Upper lobe of left lung (tissue), 6 donors: Measurements from ENCODE around the gene ISL1. TPM values are rescaled to one million over a fixed set of nuclear protein-coding genes. Genes with fewer than 3 reads are reported as not detected.

Source experiments
- ATAC-seq, 2 donors: fragments of 200-7000 bp; cut with Tn5 transposase; one replicate each; pipeline ENCODE4 v1.9.1; 2022; ENCODE audit warnings: mild to moderate bottlenecking in 2 of 2, moderate library complexity in 2 of 2; ENCODE audit not compliant: low FRiP score in 2 of 2
- DNase-seq, 2 donors: peaks; one replicate each; pipeline ENCODE4 v3.0.0-alpha.2; 2019 to 2020
- H3K27ac ChIP-seq, 4 donors: fragments of 200-600 bp; sonication (generic); one replicate each; pipeline ENCODE4 v1.5.1; 2016 to 2019
- H3K27me3 ChIP-seq, 4 donors: fragments of 200-600 bp; sonication (generic); one replicate each; pipeline ENCODE4 v1.5.1; 2017 to 2019
- H3K36me3 ChIP-seq, 4 donors: fragments of 200-600 bp; sonication (generic); one replicate each; pipeline ENCODE4 v1.5.1; 2016 to 2019
- H3K4me1 ChIP-seq, 4 donors: fragments of 200-600 bp; sonication (generic); one replicate each; pipeline ENCODE4 v1.5.1; 2018 to 2019
- H3K4me3 ChIP-seq, 4 donors: fragments of 200-600 bp; sonication (generic); one replicate each; pipeline ENCODE4 v1.5.1; 2017 to 2019; ENCODE audit warnings: mild to moderate bottlenecking in 2 of 4, moderate library complexity in 1 of 4
- H3K9me3 ChIP-seq, 4 donors: fragments of 200-600 bp; sonication (generic); one replicate each; pipeline ENCODE4 v1.5.1; 2018 to 2019
- EP300 ChIP-seq, 4 donors: sonication (generic); formaldehyde crosslinking; IDR thresholded peaks; one replicate each; pipeline ENCODE4 v1.5.1; 2017; ENCODE audit warnings: antibody characterized with exemption in 4 of 4, control low read depth in 2 of 4
- POLR2A ChIP-seq, 4 donors: fragments of 450-650 bp; IDR thresholded peaks; one replicate each; pipeline ENCODE4 v1.5.1; 2016 to 2017; ENCODE audit warnings: antibody characterized with exemption in 4 of 4, mild to moderate bottlenecking in 2 of 4
- POLR2AphosphoS5 ChIP-seq, 2 donors: sonication (generic); formaldehyde crosslinking; IDR thresholded peaks; one replicate each; pipeline ENCODE4 v1.5.1; 2017; ENCODE audit warnings: antibody characterized with exemption in 2 of 2
- WGBS, 2 donors: methylation state at CpG; one replicate each; pipeline ENCODE4 v1.1.5; 2017 to 2018; 5-methylcytosine and 5-hydroxymethylcytosine counted together
- total RNA-seq, 6 donors: library from RNA; depleted of rRNA in 4 of 6; stranded (reverse); fragments of >200 nt in 4 of 6; gene quantifications; one replicate each; pipeline versions ENCODE4 v1.1.0 to v1.2.1, GENCODE V29; 2016 to 2021
- TF ChIP-seq, protein P1 (sequence below), 6 experiments: fragments of 450-650 bp in 4 of 6; fragments of 200-600 bp in 2 of 6; sonication (generic) in 2 of 6; IDR thresholded peaks; one replicate each; pipeline ENCODE4 v1.5.1; 2016 to 2019; ENCODE audit warnings: antibody characterized with exemption in 6 of 6
- donor health status: DM: no; HTN: no; CAD: no; lungs with moderate emphysema.
- donor health status: DM: no; HTN: yes; CAD: no; lungs with severe emphysema.

The ISL1 gene
- total RNA-seq, 6 donors from 2014 or later, result not detected

DNA sequence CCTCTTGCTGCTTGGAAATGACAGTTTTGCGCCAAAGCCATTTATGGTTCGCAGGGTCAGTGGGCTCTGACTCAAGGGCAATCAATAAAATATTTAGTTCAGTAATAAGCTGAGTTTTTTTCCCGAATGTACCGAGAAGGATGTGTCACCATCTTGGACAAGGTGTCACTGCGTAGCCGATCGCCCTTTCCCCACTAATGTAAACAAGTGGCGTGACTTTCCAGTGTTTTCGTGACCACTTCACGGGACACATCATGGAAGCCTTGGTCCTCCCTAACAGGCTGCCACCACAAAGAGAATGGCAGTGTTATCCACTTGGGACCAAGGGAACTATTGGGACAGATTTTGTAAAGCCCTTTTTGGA is 16.4 kb downstream of the ISL1 start:
- ATAC-seq (no peak), DNase-seq (no peak)
- WGBS, 2 donors, result 8 to 17% methylated on average over 2 to 10 of the region's 10 CpGs
- no peaks in the 10 kb centered on the region for H3K9me3 ChIP-seq
- no peak overlapping the region for H3K27ac ChIP-seq
- TF ChIP-seq POLR2AphosphoS5 (IDR thresholded peaks at IDR 0.05), result no peak
- TF ChIP-seq EP300 (IDR thresholded peaks at IDR 0.05), result no peak
- TF ChIP-seq, protein P1, sequence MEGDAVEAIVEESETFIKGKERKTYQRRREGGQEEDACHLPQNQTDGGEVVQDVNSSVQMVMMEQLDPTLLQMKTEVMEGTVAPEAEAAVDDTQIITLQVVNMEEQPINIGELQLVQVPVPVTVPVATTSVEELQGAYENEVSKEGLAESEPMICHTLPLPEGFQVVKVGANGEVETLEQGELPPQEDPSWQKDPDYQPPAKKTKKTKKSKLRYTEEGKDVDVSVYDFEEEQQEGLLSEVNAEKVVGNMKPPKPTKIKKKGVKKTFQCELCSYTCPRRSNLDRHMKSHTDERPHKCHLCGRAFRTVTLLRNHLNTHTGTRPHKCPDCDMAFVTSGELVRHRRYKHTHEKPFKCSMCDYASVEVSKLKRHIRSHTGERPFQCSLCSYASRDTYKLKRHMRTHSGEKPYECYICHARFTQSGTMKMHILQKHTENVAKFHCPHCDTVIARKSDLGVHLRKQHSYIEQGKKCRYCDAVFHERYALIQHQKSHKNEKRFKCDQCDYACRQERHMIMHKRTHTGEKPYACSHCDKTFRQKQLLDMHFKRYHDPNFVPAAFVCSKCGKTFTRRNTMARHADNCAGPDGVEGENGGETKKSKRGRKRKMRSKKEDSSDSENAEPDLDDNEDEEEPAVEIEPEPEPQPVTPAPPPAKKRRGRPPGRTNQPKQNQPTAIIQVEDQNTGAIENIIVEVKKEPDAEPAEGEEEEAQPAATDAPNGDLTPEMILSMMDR (IDR thresholded peaks at IDR 0.05), result no peak
- no peaks in the 10 kb centered on the region for H3K36me3 ChIP-seq
- peaks cover 0 to 8% (median 3%) of the 10 kb centered on the region in 4 donors for H3K4me1 ChIP-seq
- no peak overlapping the region for H3K4me3 ChIP-seq
- H3K27me3 ChIP-seq, result peaks cover 0 to 20% (median 4%) of the 10 kb centered on the region in 4 donors

GRCh38 chr5:51404255-51404654 is 21.0 kb downstream of the ISL1 start:
- 92 to 94% methylated on average over 1 of the region's 1 CpG for WGBS, 2 donors
- no peaks in the 10 kb centered on the region for H3K9me3 ChIP-seq
- TF ChIP-seq EP300 (IDR thresholded peaks at IDR 0.05), result no peak
- no peak for TF ChIP-seq POLR2A (IDR thresholded peaks at IDR 0.05)
- TF ChIP-seq, protein P1 (IDR thresholded peaks at IDR 0.05), result no peak
- no peak for TF ChIP-seq POLR2AphosphoS5 (IDR thresholded peaks at IDR 0.05)
- DNase-seq (no peak), ATAC-seq (no peak)
- peaks cover 0 to 1% (median under 1%) of the 10 kb centered on the region in 4 donors for H3K4me1 ChIP-seq
- H3K36me3 ChIP-seq, result no peaks in the 10 kb centered on the region
- no peak overlapping the region for H3K27ac ChIP-seq
- H3K27me3 ChIP-seq, result peaks cover 0 to 4% (median under 1%) of the 10 kb centered on the region in 4 donors
- no peak overlapping the region for H3K4me3 ChIP-seq

DNA sequence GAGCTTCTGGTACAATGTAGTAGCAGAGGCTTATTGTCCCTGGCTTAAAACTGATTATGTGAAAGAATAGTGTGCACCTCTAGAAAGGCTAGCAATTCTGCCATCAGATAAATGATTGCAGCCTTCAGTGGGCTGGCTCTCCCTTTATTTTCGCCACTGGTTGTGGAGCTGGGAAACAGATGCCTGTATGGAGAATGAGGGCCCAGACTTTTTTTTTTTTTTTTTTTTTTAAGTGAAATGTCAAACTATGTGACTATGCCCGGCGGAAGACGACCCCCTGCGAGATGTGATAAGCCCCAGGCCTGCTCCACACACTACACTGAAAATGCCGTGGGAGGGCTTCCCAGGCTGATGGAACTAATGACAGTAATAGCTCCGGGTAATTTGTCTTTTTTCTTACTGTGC is 28.7 kb downstream of the ISL1 start:
- ATAC-seq, result no peak
- 42 to 55% methylated on average over 7 of the region's 7 CpGs for WGBS, 2 donors
- TF ChIP-seq EP300 (IDR thresholded peaks at IDR 0.05) (no peak), POLR2A (IDR thresholded peaks at IDR 0.05) (no peak), POLR2AphosphoS5 (IDR thresholded peaks at IDR 0.05) (no peak)
- TF ChIP-seq, protein P1 (IDR thresholded peaks at IDR 0.05), result no peak
- Histone ChIP-seq H3K4me3 (no peak overlapping the region), H3K36me3 (no peaks in the 10 kb centered on the region), H3K27me3 (no peaks in the 10 kb centered on the region), H3K4me1 (no peaks in the 10 kb centered on the region), H3K27ac (no peak overlapping the region), H3K9me3 (no peaks in the 10 kb centered on the region)
- DNase-seq, result no peak

DNA sequence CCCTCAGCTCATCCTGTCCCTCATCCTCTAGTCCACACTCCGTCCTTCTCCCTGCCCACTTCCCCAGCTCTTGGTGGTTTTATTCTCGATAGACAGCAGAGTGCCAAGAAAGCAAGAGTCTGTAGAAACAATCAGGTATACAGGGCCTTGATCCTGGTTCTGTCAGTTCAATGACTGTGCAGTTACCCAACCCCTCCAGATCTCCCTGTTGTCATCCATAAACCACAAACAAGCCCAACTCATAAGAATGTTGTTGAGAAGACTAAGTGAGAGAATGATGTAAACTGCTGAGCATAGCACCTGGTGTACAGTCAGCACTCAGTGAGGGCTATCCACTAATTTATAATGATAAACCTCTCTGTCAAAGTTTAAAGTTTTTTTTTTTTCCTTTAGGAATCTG is 31.3 kb downstream of the ISL1 start:
- TF ChIP-seq, protein P1 (IDR thresholded peaks at IDR 0.05), result no peak
- TF ChIP-seq EP300 (IDR thresholded peaks at IDR 0.05) (no peak), POLR2AphosphoS5 (IDR thresholded peaks at IDR 0.05) (no peak), POLR2A (IDR thresholded peaks at IDR 0.05) (no peak)
- DNase-seq (no peak), ATAC-seq (no peak)
- no peaks in the 10 kb centered on the region for H3K36me3 ChIP-seq
- H3K27ac ChIP-seq, result no peak overlapping the region
- WGBS, 2 donors, result 76 to 77% methylated on average over 2 of the region's 2 CpGs
- H3K4me3 ChIP-seq, result no peak overlapping the region
- H3K9me3 ChIP-seq, result no peaks in the 10 kb centered on the region
- H3K4me1 ChIP-seq, result no peaks in the 10 kb centered on the region
- H3K27me3 ChIP-seq, result no peaks in the 10 kb centered on the region

GRCh38 chr5:51416149-51416548 is 32.9 kb downstream of the ISL1 start:
- ATAC-seq (no peak), DNase-seq (no peak)
- WGBS, 2 donors, result 83 to 85% methylated on average over 3 of the region's 3 CpGs
- Histone ChIP-seq H3K9me3 (no peaks in the 10 kb centered on the region), H3K4me3 (no peak overlapping the region), H3K27ac (no peak overlapping the region), H3K27me3 (no peaks in the 10 kb centered on the region), H3K36me3 (no peaks in the 10 kb centered on the region), H3K4me1 (no peaks in the 10 kb centered on the region)
- no peak for TF ChIP-seq EP300 (IDR thresholded peaks at IDR 0.05)
